KOPT-K1 (cell line): Measurements from ENCODE around the gene HDAC4.

ENCODE experiments used
- H3K27ac ChIP-seq: fragments of 200-600 bp; sonication (generic); 2 replicates; pipeline ENCODE4 v1.5.1; 2016; ENCODE audit warnings: antibody characterized with exemption, mild to moderate bottlenecking, low read depth, low read length; ENCODE audit not compliant: poor library complexity, severe bottlenecking
- H3K36me3 ChIP-seq: fragments of 200-600 bp; sonication (generic); 2 replicates; pipeline ENCODE4 v1.5.1; 2017; ENCODE audit warnings: antibody characterized with exemption, mild to moderate bottlenecking, low read length, moderate library complexity; ENCODE audit not compliant: insufficient read depth
- H3K9me3 ChIP-seq: fragments of 200-600 bp; sonication (generic); 2 replicates; pipeline ENCODE4 v1.5.1; 2017; ENCODE audit warnings: antibody characterized with exemption, low read length, mild to moderate bottlenecking; ENCODE audit not compliant: insufficient read depth, poor library complexity, severe bottlenecking

The HDAC4 gene

GRCh38 chr2:239034561-239035341 lies 366.1 kb downstream of the HDAC4 start:
- no peaks in the 10 kb centered on the region for H3K36me3 ChIP-seq
- no peak overlapping the region for H3K27ac ChIP-seq
- H3K9me3 ChIP-seq, result no peaks in the 10 kb centered on the region

- H3K27ac ChIP-seq, result no peak overlapping the region
- H3K36me3 ChIP-seq, result no peaks in the 10 kb centered on the region
- no peaks in the 10 kb centered on the region for H3K9me3 ChIP-seq
These were observed 366.8 kb downstream of the HDAC4 start for GRCh38 chr2:239033801-239034560.

DNA sequence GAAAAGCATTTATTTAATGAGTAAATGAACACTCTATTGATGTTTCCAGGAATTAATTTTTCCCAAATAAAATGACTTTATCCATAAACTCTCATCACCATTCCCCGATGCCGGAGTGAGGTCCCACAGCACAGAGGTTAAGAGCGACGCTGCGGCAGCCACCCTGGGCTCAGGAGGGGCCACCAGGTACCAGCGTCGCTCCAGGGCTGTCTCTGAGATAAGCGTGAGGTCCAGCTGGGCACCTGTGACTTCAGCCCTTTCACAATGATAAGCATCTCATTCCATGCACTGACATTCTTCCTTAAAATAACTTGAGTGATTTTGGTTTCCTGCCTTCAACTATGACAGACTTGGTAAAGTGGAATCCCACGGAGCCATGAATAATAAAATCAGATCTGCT lies 370.9 kb downstream of the HDAC4 start:
- Histone ChIP-seq H3K36me3 (no peaks in the 10 kb centered on the region), H3K27ac (no peak overlapping the region), H3K9me3 (no peaks in the 10 kb centered on the region)

DNA sequence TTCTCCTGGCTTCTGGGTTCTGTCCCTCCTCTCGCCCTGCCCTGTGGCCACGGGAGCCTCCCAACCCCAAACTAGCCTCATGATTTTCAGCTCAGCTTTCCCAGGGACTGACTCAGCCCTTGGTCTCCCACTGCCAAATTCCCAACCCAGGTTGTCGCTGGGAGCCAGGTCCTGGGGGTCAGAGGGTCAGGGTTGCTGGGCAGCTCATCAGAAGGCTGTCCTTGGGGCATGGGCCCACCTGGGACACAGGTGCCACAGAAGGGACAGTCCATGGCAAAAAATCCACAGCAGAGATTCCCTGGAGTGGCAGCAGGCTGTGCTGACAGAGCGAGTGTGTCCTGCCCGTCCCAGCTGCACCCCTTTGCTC lies 372.6 kb downstream of the HDAC4 start:
- Histone ChIP-seq H3K36me3 (no peaks in the 10 kb centered on the region), H3K9me3 (no peaks in the 10 kb centered on the region), H3K27ac (no peak overlapping the region)

- Histone ChIP-seq H3K27ac (no peak overlapping the region), H3K36me3 (no peaks in the 10 kb centered on the region), H3K9me3 (no peaks in the 10 kb centered on the region)
These were observed 373.2 kb downstream of the HDAC4 start for GRCh38 chr2:239027391-239028252.

- Histone ChIP-seq H3K9me3 (no peaks in the 10 kb centered on the region), H3K27ac (no peak overlapping the region), H3K36me3 (no peaks in the 10 kb centered on the region)
These were observed 374.0 kb downstream of the HDAC4 start for GRCh38 chr2:239026711-239027361.

DNA sequence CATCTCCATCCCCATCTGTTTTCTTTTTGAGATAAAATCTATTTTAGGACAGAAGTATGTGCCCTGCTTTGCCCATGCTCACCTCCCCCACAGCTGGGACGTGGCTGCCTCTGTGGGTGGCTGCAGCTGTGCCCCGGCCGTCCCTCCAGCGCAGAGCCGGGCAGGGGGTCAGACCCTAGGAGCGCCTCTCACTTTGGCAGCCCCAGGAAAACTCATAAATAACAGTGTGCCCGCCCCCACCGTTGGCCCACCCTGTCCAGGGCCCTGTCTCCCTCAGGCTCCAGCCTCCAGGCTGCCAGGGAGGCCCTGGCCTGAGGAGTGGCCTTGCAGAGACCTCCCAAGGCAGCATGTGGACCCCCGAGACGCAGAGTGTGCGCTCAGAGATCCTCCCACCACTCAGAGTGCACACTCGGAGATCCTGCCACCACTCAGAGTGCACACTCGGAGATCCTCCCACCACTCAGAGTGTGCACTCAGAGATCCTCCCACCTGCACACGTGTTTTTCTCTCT lies 374.8 kb downstream of the HDAC4 start:
- no peaks in the 10 kb centered on the region for H3K36me3 ChIP-seq
- no peaks in the 10 kb centered on the region for H3K9me3 ChIP-seq
- H3K27ac ChIP-seq, result no peak overlapping the region

DNA sequence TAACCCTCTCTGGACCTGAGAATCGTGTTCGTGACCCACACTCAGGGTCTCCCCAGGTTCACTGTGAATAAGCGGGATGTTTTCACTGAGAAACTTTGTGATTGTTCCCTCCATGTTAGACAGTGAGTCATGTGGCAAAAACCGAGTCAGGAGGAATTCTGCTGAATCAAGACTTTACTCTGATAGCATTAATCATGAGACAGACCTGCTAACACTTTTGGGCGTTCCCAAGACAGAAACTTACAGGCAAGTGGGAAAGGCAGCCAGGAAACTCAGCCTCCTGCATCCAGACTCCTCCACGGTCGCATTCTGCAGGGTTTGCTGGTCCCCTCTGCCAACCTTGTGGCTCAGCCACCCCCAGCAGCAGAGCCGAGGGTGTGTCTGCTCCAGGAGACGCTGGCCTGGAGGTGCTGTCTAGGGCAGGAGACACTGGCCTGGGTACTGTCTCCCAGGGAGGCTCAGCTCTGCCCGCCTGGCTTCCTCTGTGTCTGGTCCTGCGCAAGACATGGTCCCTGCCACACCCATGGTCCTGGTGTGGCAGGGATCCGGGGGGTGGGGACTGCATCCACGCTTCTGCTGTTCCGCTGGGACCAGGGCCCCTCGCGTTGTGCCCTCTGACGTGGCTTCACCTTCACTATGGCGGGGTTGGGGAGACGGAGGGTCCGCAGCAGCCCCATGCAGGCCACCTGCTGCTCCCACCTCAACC lies 375.6 kb downstream of the HDAC4 start:
- Histone ChIP-seq H3K27ac (no peak overlapping the region), H3K36me3 (no peaks in the 10 kb centered on the region), H3K9me3 (no peaks in the 10 kb centered on the region)

- Histone ChIP-seq H3K36me3 (no peaks in the 10 kb centered on the region), H3K9me3 (no peaks in the 10 kb centered on the region), H3K27ac (no peak overlapping the region)
These were observed 376.6 kb downstream of the HDAC4 start for GRCh38 chr2:239024226-239024625.

DNA sequence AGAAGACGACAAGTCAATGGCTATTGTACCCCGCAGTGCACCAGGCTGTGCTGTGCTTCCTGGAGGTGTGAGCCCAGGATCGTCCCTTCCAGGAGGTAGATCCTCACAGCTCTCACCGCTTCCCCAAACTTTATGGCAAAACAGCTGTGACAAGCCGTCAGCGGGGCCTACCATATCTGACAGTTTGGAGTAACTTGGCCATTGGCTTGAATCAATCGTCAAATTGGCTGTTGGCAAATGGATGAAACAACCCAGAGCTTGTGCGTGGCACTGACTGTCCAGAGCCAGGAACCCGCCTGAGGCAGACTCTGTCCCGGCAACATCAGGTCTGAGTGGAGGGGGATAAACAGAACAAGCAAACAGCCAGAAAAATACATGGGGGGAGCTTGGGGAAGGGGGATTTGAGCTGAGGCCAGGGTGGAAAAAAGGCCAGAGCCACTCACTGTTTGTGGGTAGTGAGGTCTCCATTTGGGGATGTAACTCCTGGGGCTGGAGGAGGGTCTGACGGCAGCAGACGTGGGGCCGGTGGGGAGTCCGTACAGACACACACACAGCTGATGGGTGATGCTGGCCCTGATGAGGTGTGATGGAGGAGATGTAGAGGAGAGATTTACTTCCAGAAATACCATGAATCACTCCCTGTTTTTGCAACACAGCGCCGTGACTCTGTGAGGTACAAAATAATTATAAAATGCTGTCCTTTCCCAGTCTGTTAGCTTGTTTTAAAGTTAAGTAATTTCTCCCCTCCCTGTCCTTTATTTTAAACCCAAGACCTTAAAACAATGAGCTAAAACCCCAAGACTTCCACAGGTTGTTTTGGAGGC lies 378.2 kb downstream of the HDAC4 start:
- H3K27ac ChIP-seq, result no peak overlapping the region
- no peaks in the 10 kb centered on the region for H3K36me3 ChIP-seq
- H3K9me3 ChIP-seq, result peaks cover under 1% of the 10 kb centered on the region

DNA sequence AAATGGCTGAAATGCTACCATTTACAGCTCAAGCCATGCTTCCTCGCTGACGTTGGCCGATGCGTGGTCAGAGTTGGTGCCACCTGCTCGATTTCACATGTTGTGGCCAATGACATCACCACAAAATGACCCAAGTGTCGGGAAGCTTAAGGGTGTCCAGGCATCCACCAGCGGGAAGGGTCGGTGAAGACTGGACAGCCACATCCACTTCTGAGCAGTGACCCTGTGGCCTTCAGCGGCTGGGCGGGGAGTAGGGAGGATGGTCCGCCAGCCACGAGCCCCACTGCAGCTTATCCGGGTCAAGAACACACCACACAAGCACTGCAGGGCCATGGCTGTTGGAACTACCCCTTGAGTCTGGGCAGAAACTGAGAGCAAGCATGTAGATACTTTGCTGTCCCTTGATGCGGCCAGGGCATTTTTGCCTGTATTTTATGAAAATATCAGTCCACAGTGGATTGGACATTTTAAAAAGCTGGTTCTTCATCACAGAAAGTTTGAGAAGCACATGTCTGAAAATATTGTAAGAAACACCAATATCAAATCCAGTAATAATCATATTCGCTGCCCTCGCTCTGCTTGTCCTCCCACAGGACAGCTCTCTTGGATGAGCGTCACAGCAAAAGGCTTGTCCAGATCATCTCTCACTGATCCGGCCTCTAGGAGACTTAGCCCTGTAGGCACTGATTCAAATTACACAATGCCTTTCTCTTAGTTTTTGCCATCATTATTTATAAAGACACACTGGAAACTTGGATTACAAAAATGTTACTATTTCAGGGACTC lies 379.0 kb downstream of the HDAC4 start:
- peaks cover 4% of the 10 kb centered on the region for H3K9me3 ChIP-seq
- no peak overlapping the region for H3K27ac ChIP-seq
- H3K36me3 ChIP-seq, result no peaks in the 10 kb centered on the region

GRCh38 chr2:239021224-239021623 lies 379.6 kb downstream of the HDAC4 start:
- H3K36me3 ChIP-seq, result no peaks in the 10 kb centered on the region
- H3K27ac ChIP-seq, result no peak overlapping the region
- peaks cover 4% of the 10 kb centered on the region for H3K9me3 ChIP-seq

- Histone ChIP-seq H3K9me3 (peaks cover 4% of the 10 kb centered on the region), H3K36me3 (no peaks in the 10 kb centered on the region), H3K27ac (no peak overlapping the region)
These were observed 380.2 kb downstream of the HDAC4 start for GRCh38 chr2:239020541-239021041.
